GM19238 (cell line): ENCODE results near the gene HECTD2.
"Not testable (repeated sequence)": the region's sequence is repeated elsewhere in the genome, so short reads cannot be mapped to it uniquely, and the experiment has no call there.

Source experiments
- DNase-seq: peaks from one replicate; pipeline ENCODE4 v3.0.0; 2011; ENCODE audit warnings: low spot score; ENCODE audit not compliant: insufficient read length

Gene HECTD2

GRCh38 chr10:91472911-91473310 is 62.8 kb downstream of the HECTD2 start:
- no peak for DNase-seq

DNA sequence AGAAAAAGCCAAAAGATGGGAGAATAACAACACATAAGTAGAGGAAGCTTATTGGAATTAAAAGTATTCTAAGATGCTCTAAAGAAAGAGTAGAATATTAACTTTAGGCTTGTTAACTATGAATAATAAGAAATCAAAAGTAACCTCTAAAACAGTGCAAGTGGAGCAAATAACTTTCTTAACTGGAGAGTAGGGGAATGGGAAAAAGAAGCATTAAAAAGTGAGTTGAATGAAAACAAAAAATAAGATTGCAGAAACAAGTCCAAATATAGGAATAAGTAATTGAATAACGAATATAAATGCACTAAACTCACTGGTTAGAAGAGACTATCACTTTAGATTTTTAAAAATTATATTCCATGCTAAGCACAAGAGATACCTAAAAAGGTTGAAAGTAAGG is 63.9 kb downstream of the HECTD2 start:
- no peak for DNase-seq

DNA sequence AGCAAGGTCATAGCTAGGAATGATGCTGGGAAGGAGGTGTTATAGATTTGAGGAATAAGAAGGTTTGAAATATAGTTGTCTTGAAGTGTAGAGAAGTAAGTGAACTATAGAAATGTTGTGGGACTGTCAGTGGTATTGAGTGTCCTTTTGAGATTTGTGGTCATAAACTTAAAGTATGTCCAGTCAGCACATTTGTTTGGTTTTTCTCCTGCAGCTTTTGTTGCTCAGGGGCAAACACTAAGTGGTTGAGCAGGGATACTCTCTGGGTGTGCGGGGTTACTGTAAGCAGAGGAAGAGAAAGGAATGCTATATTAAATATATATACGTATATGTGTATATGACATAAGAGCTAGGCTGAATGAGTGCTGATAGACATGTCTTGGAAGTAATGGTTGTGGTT is 67.1 kb downstream of the HECTD2 start:
- DNase-seq = no peak

DNA sequence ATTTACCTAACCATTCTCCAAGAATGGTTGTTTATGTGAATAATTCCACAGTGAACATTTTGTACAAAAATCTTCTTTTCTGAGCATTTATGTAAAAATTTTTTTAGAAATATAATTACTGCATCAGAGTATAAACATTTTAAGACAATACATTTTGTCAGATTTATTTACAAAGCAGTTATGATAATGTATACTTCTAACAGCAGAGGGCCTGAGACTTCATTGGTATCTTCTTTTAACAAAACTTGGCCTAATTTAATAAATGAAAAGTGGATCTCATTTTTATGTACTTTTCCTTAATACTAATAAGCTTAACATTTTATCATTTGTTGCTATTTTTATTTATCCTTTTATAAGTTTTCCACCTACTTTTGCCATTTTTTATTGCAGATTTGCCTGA is 69.4 kb downstream of the HECTD2 start:
- DNase-seq = no peak

GRCh38 chr10:91487911-91488582 is 77.9 kb downstream of the HECTD2 start:
- DNase-seq = no peak

- DNase-seq = no peak
Measured at GRCh38 chr10:91493313-91493712, 83.2 kb downstream of the HECTD2 start.

DNA sequence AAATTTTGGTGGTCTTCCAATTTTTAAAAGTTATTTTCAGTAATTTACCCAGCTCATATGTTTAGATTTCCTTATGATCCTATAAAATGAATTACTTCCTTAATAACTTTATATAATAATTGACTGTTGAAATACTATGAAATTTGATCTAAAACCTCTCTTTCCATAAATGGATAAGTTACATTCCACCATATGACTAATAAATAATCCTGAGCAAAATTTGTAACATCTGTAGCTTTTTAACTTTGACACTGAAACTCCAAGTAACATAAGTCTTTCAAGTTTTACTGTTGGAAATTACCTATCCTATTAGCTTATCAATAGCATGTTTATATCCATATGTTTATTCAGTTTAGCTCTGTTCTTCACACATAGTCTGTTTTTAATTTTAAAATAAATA is 85.3 kb downstream of the HECTD2 start:
- DNase-seq = no peak

DNA sequence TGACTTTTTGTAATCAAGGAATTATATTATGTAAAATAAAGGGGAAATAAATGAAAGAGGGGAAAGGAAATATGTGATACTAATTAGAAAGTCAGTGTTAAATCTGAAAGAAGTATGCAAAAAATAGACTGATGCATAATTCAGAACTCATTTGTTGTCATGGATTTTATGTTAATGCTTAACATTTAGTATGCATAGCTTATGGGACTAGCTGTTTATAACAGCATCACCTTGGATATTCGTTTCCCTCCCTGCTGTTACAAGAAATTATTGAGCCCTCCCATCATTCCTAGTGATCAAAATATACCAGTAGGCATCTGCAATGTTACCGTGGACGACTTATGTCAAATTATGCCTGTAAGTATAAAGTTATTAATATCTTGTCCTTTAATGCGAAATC is 85.9 kb downstream of the HECTD2 start:
- DNase-seq = no peak

GRCh38 chr10:91511549-91512330 is 101.6 kb downstream of the HECTD2 start:
- DNase-seq = no peak

- DNase-seq = no peak
Measured at GRCh38 chr10:91512458-91512857, 102.3 kb downstream of the HECTD2 start.

- no peak for DNase-seq
Measured at GRCh38 chr10:91513598-91514424, 103.7 kb downstream of the HECTD2 start.

DNA sequence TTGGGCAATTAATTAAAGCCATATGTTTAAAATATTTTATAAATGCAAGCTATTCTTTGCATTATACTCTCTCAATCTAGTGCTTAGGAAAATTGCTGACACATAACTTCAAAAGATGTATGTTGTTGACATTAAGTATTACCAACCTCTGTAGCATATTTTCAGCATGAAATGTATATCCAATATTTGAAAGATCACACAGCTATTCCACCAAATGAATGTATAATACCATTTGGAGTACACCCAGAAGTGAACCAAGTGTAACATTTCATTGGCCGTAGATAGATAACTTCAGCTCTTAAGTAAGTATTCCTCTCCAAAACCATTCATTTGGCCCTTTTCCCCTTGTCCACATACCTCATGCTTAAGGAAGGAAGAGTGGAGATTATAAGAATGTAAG is 104.6 kb downstream of the HECTD2 start:
- DNase-seq = no peak

DNA sequence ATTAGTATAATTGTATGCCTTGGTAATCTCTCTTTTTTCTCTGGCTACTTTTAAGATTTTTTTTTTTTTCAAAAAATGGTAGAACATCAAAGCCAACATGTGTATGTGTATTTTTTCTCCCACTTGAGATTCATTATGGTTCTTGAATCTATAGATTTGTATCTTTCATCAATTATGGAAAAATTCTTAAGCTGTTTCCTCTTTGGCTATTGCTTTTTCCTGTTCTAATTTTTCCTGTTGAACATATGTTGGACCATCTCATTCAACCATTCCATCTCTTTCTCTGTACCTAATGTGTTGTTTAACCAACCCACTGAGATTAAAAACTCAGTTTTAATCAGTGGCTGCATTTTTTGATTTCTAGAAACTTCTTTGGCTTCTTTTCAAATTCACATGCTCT is 107.2 kb downstream of the HECTD2 start:
- DNase-seq = no peak

- DNase-seq = no peak
Measured at GRCh38 chr10:91519899-91520514, 109.9 kb downstream of the HECTD2 start.

DNA sequence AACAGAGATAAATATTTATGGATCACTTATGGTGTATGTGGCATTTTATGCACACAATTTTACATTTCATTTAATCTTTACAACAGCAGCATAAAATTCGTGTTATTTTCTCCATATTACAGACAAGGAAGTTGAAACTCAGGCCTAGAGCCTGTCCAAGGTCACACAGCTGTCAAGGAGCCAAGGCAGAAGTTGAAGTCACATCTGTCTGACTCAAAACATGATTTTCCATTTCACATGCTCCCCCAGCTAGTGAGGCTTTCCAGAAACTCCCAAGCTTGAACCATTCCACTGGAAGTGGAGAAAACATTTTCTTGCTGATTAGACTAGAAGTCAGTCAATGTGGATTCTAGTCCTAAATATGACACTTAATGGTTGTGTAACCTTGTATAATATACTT is 110.5 kb downstream of the HECTD2 start:
- no peak for DNase-seq

DNA sequence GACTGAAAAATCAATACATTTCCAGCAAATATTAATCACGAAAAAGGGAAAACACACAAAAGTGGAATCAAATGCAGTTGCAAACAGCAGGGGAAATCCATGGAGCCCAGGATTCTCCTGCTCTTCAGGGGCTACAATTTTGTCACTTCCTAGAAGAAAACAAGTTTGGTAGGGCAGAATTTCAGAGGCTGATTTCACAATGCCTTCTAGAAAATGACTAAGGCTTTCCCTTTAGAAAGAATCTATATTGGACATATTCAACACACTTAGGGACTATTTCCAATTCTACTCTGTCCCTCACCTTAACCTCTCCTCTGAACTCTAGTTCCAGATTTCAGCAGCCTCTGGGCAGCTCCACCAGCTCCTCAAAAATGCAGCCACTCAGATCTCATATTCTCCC is 111.3 kb downstream of the HECTD2 start:
- DNase-seq = no peak

DNA sequence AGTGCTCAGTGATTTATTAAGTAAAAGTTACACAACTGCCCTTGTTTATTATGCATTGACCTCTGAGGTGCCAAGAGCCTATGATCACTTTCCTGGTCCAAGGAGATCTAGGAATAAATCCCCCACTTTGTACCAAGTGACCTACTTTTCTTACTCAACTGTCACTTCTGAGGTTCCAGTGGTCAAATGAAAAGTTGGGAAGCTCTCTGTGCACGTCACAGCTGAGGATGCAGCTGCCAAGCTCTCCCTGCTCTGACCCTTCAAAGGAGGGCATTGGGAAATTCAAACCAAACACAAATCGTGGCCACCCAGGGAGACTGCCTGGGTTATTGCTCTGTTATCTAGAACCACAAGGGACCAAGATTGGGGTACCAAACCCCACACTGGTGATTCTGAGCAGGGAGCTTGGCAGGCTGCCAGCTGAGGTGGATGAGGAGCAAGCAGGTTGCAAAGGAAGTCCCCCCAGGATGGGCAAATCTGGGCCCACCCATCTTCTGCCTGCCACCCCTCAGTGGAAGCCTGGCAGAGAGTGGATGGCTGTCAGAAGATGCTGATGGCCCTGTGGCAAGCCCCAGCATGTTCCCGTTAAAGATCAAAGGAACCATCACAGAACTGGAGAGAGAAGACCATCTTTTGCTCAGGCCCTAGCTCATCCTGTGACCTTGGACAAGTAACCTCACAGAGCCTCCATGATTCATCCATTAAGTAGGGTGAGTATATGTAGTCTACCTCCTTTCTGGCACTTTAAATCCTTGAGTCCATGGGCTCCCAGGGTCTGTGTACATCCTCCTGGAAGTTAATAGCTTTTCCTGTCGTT is 116.0 kb downstream of the HECTD2 start:
- no peak for DNase-seq

- DNase-seq = no peak
Measured at GRCh38 chr10:91528080-91528479, 117.9 kb downstream of the HECTD2 start.

GRCh38 chr10:91528768-91529167 is 118.6 kb downstream of the HECTD2 start:
- no peak for DNase-seq

GRCh38 chr10:91534789-91535188 is 124.6 kb downstream of the HECTD2 start:
- DNase-seq = not testable (repeated sequence)

DNA sequence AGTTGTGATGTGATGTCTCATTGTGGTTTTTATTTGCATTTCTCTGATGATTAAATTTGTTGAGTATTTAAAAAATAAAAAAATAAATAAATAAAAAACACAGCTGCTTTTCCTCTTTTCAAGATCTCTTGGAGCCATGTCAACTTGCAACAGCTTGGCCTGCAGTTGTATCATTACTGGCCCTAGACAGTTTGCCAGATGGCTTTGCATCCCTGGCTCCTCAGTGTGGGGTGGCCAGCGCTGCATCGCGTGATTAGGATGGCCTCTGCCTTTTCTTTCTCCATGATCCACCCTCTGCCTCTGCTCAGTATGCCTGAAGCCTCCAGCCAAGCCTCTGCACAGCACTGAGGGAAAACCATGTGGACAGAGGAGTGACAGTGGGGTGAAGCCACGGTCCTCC is 126.0 kb downstream of the HECTD2 start:
- DNase-seq = no peak
